Measurements from ENCODE around the gene NCAPD2. TPM values are rescaled to one million over a fixed set of nuclear protein-coding genes. Genes with fewer than 3 reads are reported as not detected.

NCAPD2 gene
- polyA plus RNA-seq, 1 of the 3 experiments (the other 2 are of a cell fraction) = 46.9 TPM

DNA sequence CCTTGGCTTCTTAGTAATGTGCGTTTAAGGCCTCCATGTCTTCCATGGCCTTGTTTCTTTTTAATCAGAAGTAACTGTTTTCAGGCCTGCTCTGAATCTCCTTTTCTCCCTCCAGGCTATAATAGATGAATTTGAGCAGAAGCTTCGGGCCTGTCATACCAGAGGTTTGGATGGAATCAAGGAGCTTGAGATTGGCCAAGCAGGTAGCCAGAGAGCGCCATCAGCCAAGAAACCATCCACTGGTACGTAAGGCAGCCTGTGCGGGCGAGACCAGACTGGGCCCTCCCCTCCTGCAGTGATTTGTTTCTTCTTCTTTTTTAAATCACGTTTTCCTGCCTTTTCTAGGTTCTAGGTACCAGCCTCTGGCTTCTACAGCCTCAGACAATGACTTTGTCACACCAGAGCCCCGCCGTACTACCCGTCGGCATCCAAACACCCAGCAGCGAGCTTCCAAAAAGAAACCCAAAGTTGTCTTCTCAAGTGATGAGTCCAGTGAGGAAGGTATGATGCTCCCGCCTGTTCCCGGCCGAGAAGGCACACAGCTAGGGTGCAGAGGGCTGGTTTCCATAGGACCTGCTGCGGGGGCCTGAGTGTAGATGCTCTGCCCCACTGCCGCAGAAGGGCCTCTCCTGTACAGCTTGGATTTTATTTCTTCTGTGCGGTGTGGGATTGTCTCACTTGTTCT is 36.8 kb downstream of the NCAPD2 start:
- WGBS (ENCODE audit: low lambda C conversion rate) = 96% methylated on average over 18 of the region's 18 CpGs
- no peak overlapping the region for H3K4me2 ChIP-seq
- H3K4me1 ChIP-seq (ENCODE audit: control insufficient read depth in 1 of 2, insufficient read depth in 2 of 2, low read depth in 1 of 2, low read length in 1 of 2) = peaks cover 10 to 14% of the 10 kb centered on the region in 2 experiments; a peak in 2 of 4 replicates
- H4K20me1 ChIP-seq (ENCODE audit: insufficient read depth) = peaks cover 13% of the 10 kb centered on the region
- no peak for DNase-seq
- H3K9ac ChIP-seq = no peak overlapping the region
- no peaks in the 10 kb centered on the region for H3K9me3 ChIP-seq
- no peak overlapping the region for H2AFZ ChIP-seq (ENCODE audit: low read depth)
- H3F3A ChIP-seq (replicated peaks; ENCODE audit: insufficient read depth) = peaks cover 48% of the 10 kb centered on the region
- ChIA-PET POLR2A (interaction anchor here (0.7 to 3.2 kb wide), 2 partner anchors 7 to 197 kb away, joined by 3 to 14 read pairs; no protein-coding TSS in a partner anchor), CTCF (interaction anchor here (0.6 to 2.5 kb wide), 5 partner anchors 20 to 224 kb away, joined by 3 to 8 read pairs (median 4); no protein-coding TSS in a partner anchor)
- no peak overlapping the region for H3K4me3 ChIP-seq (ENCODE audit: low read depth in 2 of 2, low read length in 1 of 2)
- H3K27me3 ChIP-seq (ENCODE audit: insufficient read depth) = no peaks in the 10 kb centered on the region
- H3K79me2 ChIP-seq (ENCODE audit: insufficient read depth) = peaks cover 42% of the 10 kb centered on the region
- H3K9me2 ChIP-seq = no peaks in the 10 kb centered on the region
- peaks cover 41 to 59% of the 10 kb centered on the region in 2 experiments for H3K36me3 ChIP-seq (replicated peaks in 1 of 2; ENCODE audit: control insufficient read depth in 1 of 2, insufficient read depth in 2 of 2, low read length in 1 of 2)
- TF ChIP-seq GABPA (IDR thresholded peaks at IDR 0.05; ENCODE audit: low read depth) = no peak
- TF ChIP-seq, protein P1, sequence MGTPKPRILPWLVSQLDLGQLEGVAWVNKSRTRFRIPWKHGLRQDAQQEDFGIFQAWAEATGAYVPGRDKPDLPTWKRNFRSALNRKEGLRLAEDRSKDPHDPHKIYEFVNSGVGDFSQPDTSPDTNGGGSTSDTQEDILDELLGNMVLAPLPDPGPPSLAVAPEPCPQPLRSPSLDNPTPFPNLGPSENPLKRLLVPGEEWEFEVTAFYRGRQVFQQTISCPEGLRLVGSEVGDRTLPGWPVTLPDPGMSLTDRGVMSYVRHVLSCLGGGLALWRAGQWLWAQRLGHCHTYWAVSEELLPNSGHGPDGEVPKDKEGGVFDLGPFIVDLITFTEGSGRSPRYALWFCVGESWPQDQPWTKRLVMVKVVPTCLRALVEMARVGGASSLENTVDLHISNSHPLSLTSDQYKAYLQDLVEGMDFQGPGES (IDR thresholded peaks at IDR 0.05; ENCODE audit: low read depth, low read length) = no peak
- TF ChIP-seq TEAD4 (IDR thresholded peaks at IDR 0.05; ENCODE audit: borderline replicate concordance, insufficient read depth) = no peak
- no peak for TF ChIP-seq POLR2AphosphoS5 (IDR thresholded peaks at IDR 0.05; ENCODE audit: low read depth, low read length)
- TF ChIP-seq, protein P2, sequence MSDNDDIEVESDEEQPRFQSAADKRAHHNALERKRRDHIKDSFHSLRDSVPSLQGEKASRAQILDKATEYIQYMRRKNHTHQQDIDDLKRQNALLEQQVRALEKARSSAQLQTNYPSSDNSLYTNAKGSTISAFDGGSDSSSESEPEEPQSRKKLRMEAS (IDR thresholded peaks at IDR 0.05; ENCODE audit: low read depth) = no peak
- TF ChIP-seq SIN3A (IDR thresholded peaks at IDR 0.05; ENCODE audit: borderline replicate concordance, low read depth, low read length) = no peak
- TF ChIP-seq MEF2A (IDR thresholded peaks at IDR 0.05; ENCODE audit: borderline replicate concordance, low read depth) = no peak
- TF ChIP-seq, protein P3, sequence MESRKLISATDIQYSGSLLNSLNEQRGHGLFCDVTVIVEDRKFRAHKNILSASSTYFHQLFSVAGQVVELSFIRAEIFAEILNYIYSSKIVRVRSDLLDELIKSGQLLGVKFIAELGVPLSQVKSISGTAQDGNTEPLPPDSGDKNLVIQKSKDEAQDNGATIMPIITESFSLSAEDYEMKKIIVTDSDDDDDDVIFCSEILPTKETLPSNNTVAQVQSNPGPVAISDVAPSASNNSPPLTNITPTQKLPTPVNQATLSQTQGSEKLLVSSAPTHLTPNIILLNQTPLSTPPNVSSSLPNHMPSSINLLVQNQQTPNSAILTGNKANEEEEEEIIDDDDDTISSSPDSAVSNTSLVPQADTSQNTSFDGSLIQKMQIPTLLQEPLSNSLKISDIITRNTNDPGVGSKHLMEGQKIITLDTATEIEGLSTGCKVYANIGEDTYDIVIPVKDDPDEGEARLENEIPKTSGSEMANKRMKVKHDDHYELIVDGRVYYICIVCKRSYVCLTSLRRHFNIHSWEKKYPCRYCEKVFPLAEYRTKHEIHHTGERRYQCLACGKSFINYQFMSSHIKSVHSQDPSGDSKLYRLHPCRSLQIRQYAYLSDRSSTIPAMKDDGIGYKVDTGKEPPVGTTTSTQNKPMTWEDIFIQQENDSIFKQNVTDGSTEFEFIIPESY (IDR thresholded peaks at IDR 0.05; ENCODE audit: borderline replicate concordance, low read depth) = no peak
- TF ChIP-seq RXRA (IDR thresholded peaks at IDR 0.05; ENCODE audit: borderline replicate concordance, low read depth) = no peak
- TF ChIP-seq, protein P4, sequence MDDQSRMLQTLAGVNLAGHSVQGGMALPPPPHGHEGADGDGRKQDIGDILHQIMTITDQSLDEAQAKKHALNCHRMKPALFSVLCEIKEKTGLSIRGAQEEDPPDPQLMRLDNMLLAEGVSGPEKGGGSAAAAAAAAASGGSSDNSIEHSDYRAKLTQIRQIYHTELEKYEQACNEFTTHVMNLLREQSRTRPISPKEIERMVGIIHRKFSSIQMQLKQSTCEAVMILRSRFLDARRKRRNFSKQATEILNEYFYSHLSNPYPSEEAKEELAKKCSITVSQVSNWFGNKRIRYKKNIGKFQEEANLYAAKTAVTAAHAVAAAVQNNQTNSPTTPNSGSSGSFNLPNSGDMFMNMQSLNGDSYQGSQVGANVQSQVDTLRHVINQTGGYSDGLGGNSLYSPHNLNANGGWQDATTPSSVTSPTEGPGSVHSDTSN (IDR thresholded peaks at IDR 0.05) = no peak
- TF ChIP-seq, protein P5, sequence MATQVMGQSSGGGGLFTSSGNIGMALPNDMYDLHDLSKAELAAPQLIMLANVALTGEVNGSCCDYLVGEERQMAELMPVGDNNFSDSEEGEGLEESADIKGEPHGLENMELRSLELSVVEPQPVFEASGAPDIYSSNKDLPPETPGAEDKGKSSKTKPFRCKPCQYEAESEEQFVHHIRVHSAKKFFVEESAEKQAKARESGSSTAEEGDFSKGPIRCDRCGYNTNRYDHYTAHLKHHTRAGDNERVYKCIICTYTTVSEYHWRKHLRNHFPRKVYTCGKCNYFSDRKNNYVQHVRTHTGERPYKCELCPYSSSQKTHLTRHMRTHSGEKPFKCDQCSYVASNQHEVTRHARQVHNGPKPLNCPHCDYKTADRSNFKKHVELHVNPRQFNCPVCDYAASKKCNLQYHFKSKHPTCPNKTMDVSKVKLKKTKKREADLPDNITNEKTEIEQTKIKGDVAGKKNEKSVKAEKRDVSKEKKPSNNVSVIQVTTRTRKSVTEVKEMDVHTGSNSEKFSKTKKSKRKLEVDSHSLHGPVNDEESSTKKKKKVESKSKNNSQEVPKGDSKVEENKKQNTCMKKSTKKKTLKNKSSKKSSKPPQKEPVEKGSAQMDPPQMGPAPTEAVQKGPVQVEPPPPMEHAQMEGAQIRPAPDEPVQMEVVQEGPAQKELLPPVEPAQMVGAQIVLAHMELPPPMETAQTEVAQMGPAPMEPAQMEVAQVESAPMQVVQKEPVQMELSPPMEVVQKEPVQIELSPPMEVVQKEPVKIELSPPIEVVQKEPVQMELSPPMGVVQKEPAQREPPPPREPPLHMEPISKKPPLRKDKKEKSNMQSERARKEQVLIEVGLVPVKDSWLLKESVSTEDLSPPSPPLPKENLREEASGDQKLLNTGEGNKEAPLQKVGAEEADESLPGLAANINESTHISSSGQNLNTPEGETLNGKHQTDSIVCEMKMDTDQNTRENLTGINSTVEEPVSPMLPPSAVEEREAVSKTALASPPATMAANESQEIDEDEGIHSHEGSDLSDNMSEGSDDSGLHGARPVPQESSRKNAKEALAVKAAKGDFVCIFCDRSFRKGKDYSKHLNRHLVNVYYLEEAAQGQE (IDR thresholded peaks at IDR 0.05; ENCODE audit: low read depth, low read length) = no peak
- TF ChIP-seq CHD2 (IDR thresholded peaks at IDR 0.05; ENCODE audit: low read length, partially characterized antibody) = no peak
- no peak for TF ChIP-seq RCOR1 (IDR thresholded peaks at IDR 0.05; ENCODE audit: low read length)
- no peak for TF ChIP-seq EP300 (IDR thresholded peaks at IDR 0.05; ENCODE audit: borderline replicate concordance in 1 of 2, low read depth in 1 of 2, low read length in 1 of 2)
- TF ChIP-seq RAD21 (IDR thresholded peaks at IDR 0.05; ENCODE audit: low read length) = no peak
- H3K27ac ChIP-seq (ENCODE audit: low read depth in 2 of 2, low read length in 1 of 2) = peak overlapping the region; percentile 47 to 96; a peak in 3 of 4 replicates
